ENCODE data around the gene JPH3. TPM values are rescaled to one million over a fixed set of nuclear protein-coding genes. Genes with fewer than 3 reads are reported as not detected.

Gene JPH3
- total RNA-seq, 6 experiments from 2014 or later = not detected

DNA sequence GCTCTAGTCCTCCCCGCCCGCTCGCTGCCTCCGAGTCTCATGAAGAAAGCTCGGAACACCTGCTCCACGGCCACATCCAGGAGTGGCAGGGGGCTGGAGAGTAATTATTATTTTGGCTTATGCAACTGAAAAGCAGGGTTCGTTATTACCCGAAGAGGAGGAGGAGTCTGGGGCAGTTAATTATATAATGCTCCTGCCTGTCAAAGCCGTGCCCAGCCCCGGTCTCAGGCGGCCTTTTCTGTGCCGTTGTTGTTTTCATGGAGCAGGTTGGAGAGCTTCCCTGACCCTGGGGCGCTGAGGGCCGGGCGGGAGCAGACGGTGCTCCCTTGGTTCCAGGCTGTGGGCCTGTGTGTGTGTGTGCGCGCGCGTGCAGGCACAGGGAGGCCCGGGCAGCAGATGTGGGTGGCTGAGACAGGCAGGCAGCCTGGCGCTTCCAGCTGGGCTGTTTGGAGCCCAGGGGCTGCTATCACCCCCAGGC is 2.4 kb downstream of the JPH3 start:
- H3K27me3 Mint-ChIP-seq (ENCODE audit: insufficient read depth) = peaks cover 55% of the 10 kb centered on the region
- H3K9me3 Mint-ChIP-seq = no peaks in the 10 kb centered on the region
- no peak overlapping the region for H3K4me3 Mint-ChIP-seq
- H3K4me1 Mint-ChIP-seq (ENCODE audit: low read depth) = no peaks in the 10 kb centered on the region
- no peak for DNase-seq
- TF ChIP-seq, protein P1, sequence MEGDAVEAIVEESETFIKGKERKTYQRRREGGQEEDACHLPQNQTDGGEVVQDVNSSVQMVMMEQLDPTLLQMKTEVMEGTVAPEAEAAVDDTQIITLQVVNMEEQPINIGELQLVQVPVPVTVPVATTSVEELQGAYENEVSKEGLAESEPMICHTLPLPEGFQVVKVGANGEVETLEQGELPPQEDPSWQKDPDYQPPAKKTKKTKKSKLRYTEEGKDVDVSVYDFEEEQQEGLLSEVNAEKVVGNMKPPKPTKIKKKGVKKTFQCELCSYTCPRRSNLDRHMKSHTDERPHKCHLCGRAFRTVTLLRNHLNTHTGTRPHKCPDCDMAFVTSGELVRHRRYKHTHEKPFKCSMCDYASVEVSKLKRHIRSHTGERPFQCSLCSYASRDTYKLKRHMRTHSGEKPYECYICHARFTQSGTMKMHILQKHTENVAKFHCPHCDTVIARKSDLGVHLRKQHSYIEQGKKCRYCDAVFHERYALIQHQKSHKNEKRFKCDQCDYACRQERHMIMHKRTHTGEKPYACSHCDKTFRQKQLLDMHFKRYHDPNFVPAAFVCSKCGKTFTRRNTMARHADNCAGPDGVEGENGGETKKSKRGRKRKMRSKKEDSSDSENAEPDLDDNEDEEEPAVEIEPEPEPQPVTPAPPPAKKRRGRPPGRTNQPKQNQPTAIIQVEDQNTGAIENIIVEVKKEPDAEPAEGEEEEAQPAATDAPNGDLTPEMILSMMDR (IDR thresholded peaks at IDR 0.05) = no peak
- H3K36me3 Mint-ChIP-seq (ENCODE audit: low read depth) = no peaks in the 10 kb centered on the region
- no peak overlapping the region for H3K27ac Mint-ChIP-seq

DNA sequence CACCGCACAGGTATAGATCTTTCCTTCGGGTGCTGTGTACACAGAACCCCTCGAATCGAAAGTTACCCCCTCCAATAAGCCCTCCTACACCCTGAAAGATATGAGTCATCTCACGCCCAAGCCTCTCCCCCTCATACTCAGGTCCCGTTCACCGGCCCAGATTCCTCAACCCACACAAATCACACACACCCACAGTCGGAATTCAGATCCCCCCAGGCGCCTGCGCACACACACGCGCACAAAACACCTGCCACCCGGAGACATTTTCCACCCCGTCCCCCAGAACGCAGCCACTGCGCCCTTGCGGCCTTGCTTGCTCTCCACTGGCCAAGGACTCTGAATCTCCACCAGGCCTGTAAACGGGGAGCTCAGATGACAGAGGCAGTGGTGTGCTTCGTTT is 4.9 kb downstream of the JPH3 start:
- no peak for DNase-seq
- no peaks in the 10 kb centered on the region for H3K36me3 Mint-ChIP-seq (ENCODE audit: low read depth)
- H3K9me3 Mint-ChIP-seq = no peaks in the 10 kb centered on the region
- peaks cover 45% of the 10 kb centered on the region for H3K27me3 Mint-ChIP-seq (ENCODE audit: insufficient read depth)
- TF ChIP-seq, protein P1 (IDR thresholded peaks at IDR 0.05) = no peak
- no peak overlapping the region for H3K4me3 Mint-ChIP-seq
- H3K4me1 Mint-ChIP-seq (ENCODE audit: low read depth) = no peaks in the 10 kb centered on the region
- H3K27ac Mint-ChIP-seq = no peak overlapping the region

DNA sequence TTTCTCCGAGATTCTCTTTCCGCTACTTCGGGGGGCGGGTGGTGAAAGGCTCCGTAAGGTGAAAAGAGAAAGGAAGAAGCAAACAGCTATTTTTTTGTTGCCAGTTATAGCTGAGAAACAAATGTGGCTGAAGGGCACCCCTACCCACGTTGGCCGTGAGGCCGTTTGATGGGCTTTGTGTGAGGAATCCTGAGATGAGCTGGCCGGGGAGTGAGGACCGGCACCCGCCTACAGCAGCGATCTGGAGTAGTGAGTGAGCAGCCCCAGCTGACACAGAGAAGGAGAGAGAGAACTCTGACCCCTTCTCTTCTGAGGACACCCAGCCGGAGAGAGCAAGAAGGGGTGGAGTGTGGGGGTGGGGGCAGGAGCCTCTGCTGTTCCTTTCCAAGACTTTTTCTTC is 5.6 kb downstream of the JPH3 start:
- H3K36me3 Mint-ChIP-seq (ENCODE audit: low read depth) = no peaks in the 10 kb centered on the region
- H3K27me3 Mint-ChIP-seq (ENCODE audit: insufficient read depth) = peaks cover 45% of the 10 kb centered on the region
- no peak overlapping the region for H3K27ac Mint-ChIP-seq
- no peaks in the 10 kb centered on the region for H3K9me3 Mint-ChIP-seq
- no peaks in the 10 kb centered on the region for H3K4me1 Mint-ChIP-seq (ENCODE audit: low read depth)
- TF ChIP-seq, protein P1 (IDR thresholded peaks at IDR 0.05) = no peak
- no peak overlapping the region for H3K4me3 Mint-ChIP-seq
- no peak for DNase-seq

DNA sequence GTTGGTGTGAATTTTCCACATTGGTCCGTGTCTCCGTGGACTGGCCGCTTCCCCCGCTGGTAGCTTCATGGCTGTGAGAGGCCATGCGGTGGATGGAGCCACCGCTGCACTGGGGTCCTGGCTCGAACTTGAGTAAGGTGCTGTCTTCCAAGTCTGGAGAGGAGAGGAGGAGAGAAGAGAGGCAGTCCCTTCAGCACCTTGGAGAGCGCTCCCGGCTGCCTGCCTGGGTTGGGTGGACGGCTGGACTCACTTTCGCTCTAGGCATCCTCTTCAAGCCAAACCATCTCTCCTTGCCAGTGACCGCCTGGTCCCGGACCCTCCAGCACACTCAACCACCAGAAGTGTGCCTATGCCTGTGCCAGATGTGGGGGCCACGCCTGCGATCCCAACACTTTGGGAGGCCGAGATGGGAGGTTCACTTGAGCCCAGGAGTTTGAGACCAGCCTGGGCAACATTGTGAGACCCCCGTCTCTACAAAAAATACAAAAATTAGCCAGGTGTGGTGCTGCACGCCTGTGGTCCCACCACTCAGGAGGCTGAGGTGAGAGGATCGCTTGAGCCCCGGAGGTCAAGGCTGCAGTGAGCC is 6.2 kb downstream of the JPH3 start:
- H3K9me3 Mint-ChIP-seq = no peaks in the 10 kb centered on the region
- H3K27me3 Mint-ChIP-seq (ENCODE audit: insufficient read depth) = peaks cover 39% of the 10 kb centered on the region
- peak; percentile 48 for DNase-seq
- H3K4me1 Mint-ChIP-seq (ENCODE audit: low read depth) = no peaks in the 10 kb centered on the region
- H3K27ac Mint-ChIP-seq = no peak overlapping the region
- TF ChIP-seq, protein P1 (IDR thresholded peaks at IDR 0.05) = no peak
- H3K4me3 Mint-ChIP-seq = no peak overlapping the region
- no peaks in the 10 kb centered on the region for H3K36me3 Mint-ChIP-seq (ENCODE audit: low read depth)

DNA sequence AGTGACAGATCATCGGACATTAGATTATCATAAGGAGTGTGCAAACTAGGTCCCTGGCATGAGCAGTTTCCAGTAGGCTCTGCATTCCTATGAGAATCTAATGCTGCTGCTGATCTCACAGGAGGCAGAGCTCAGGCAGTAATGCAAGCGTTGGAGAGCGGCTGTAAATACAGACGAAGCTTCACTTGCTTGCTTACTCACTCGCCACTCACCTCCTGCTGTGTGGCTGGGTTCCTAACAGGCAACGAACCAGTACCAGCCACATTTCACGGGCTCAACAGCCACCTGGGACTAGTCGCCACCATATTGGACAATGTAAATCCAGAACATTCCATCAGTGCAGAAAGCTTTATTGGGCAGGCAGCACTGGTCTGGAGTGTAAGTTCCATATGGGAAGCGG is 7.7 kb downstream of the JPH3 start:
- no peaks in the 10 kb centered on the region for H3K4me1 Mint-ChIP-seq (ENCODE audit: low read depth)
- no peaks in the 10 kb centered on the region for H3K9me3 Mint-ChIP-seq
- H3K27me3 Mint-ChIP-seq (ENCODE audit: insufficient read depth) = peaks cover 27% of the 10 kb centered on the region
- TF ChIP-seq, protein P1 (IDR thresholded peaks at IDR 0.05) = no peak
- no peak for DNase-seq
- H3K27ac Mint-ChIP-seq = no peak overlapping the region
- H3K36me3 Mint-ChIP-seq (ENCODE audit: low read depth) = no peaks in the 10 kb centered on the region
- H3K4me3 Mint-ChIP-seq = no peak overlapping the region
